Testis (tissue), 2 donors: ENCODE results near the gene OR8G5.

Experiments
- CTCF ChIP-seq, 3 experiments: fragments of 450-650 bp in 2 of 3; fragments of 200-600 bp in 1 of 3; sonication (generic) in 1 of 3; IDR thresholded peaks; one replicate each; pipeline ENCODE4 v1.5.1; 2016 to 2019; ENCODE audit warnings: antibody characterized with exemption in 3 of 3, mild to moderate bottlenecking in 2 of 3, moderate library complexity in 1 of 3
- POLR2A ChIP-seq: fragments of 450-650 bp; IDR thresholded peaks from one replicate; pipeline ENCODE4 v1.6.1; 2017; ENCODE audit warnings: antibody characterized with exemption, mild to moderate bottlenecking, moderate library complexity

GRCh38 chr11:124207102-124207792, 48.9 kb upstream of the OR8G5 start:
- no peak for TF ChIP-seq CTCF (IDR thresholded peaks at IDR 0.05)
- TF ChIP-seq POLR2A = no peak
